ENCODE measurements around the gene PIK3R5. TPM values are rescaled to one million over a fixed set of nuclear protein-coding genes. Genes with fewer than 3 reads are reported as not detected.

Gene PIK3R5
- total and polyA plus RNA-seq, 2 donors (not counting 3 experiments of a cell fraction or from before 2014, with no cell fraction given) = not detected

DNA sequence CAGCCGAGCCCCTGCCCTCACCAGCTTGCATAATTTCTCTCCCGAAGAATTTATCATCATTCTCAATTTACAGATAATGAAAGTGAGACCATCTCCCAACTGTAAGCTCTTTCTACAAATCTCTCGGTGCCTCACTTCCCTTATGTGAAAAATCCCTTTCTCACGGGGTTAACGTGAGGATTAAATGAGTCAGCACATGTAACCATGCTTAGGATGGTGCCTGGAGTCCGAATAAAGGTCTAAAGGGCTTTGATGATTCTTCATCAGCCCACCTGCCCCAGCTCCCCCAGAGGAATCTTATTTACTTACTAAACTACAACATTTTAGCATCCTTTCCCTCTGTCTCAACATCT lies 73.2 kb downstream of the PIK3R5 start:
- dilution Hi-C loops (cut with MboI; ENCODE audit: extremely low pct_ligation_motif_present, low sequenced_read_pairs) = no loop called here
- no peak overlapping the region for H3K27ac ChIP-seq (ENCODE audit: insufficient read depth, low read depth, low read length)
- H3K36me3 ChIP-seq (ENCODE audit: control insufficient read depth in 2 of 2, extremely low read depth in 1 of 2, insufficient read depth in 2 of 2, low read length in 2 of 2) = no peaks in the 10 kb centered on the region
- no peaks in the 10 kb centered on the region for H4K20me1 ChIP-seq (replicated peaks; ENCODE audit: control insufficient read depth, extremely low read depth, insufficient read depth, low read length)
- H3K79me2 ChIP-seq (ENCODE audit: control insufficient read depth, insufficient read depth, low read length) = no peaks in the 10 kb centered on the region
- BruUV-seq (replicated peaks) = no TSS peak
- CTCF ChIA-PET = no interaction called here
- no peaks in the 10 kb centered on the region for H3K9me3 ChIP-seq (replicated peaks; ENCODE audit: control insufficient read depth, insufficient read depth, low read length)
- no peak overlapping the region for H3K9ac ChIP-seq (replicated peaks; ENCODE audit: extremely low read depth, insufficient read depth, low read length)
- H2AFZ ChIP-seq (ENCODE audit: low read depth, low read length) = no peak overlapping the region
- no peaks in the 10 kb centered on the region for H3K9me1 ChIP-seq (replicated peaks; ENCODE audit: control insufficient read depth, extremely low read depth, insufficient read depth, low read length)
- no peak overlapping the region for H3K4me2 ChIP-seq (ENCODE audit: insufficient read depth, low read length)
- H3K4me1 ChIP-seq (ENCODE audit: control insufficient read depth, extremely low read depth, insufficient read depth, low read length) = no peaks in the 10 kb centered on the region
- intact Hi-C loops (cut with micrococcal nuclease) = loop anchor here (10.0 kb wide), 1 partner anchor 632 kb away; no protein-coding TSS in a partner anchor
- DNase-seq (ENCODE audit: low read depth, low spot score) (no peak), FAIRE-seq (no peak)
- TF ChIP-seq, protein P1, sequence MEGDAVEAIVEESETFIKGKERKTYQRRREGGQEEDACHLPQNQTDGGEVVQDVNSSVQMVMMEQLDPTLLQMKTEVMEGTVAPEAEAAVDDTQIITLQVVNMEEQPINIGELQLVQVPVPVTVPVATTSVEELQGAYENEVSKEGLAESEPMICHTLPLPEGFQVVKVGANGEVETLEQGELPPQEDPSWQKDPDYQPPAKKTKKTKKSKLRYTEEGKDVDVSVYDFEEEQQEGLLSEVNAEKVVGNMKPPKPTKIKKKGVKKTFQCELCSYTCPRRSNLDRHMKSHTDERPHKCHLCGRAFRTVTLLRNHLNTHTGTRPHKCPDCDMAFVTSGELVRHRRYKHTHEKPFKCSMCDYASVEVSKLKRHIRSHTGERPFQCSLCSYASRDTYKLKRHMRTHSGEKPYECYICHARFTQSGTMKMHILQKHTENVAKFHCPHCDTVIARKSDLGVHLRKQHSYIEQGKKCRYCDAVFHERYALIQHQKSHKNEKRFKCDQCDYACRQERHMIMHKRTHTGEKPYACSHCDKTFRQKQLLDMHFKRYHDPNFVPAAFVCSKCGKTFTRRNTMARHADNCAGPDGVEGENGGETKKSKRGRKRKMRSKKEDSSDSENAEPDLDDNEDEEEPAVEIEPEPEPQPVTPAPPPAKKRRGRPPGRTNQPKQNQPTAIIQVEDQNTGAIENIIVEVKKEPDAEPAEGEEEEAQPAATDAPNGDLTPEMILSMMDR (IDR thresholded peaks at IDR 0.05; ENCODE audit: extremely low read depth in 1 of 2, insufficient read depth in 1 of 2, low read depth in 1 of 2, low read length in 2 of 2) = no peak
- TF ChIP-seq, protein P2, sequence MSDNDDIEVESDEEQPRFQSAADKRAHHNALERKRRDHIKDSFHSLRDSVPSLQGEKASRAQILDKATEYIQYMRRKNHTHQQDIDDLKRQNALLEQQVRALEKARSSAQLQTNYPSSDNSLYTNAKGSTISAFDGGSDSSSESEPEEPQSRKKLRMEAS (IDR thresholded peaks at IDR 0.05; ENCODE audit: insufficient read depth, insufficient read length) = no peak
- TF ChIP-seq FOS (IDR thresholded peaks at IDR 0.05; ENCODE audit: borderline replicate concordance, insufficient read depth, low read length) = no peak
- TF ChIP-seq MYC (IDR thresholded peaks at IDR 0.05; ENCODE audit: low read depth, low read length) = no peak
- TF ChIP-seq EZH2 (IDR thresholded peaks at IDR 0.05; ENCODE audit: borderline replicate concordance, low read depth, low read length, severe bottlenecking) = no peak
- TF ChIP-seq JUN (IDR thresholded peaks at IDR 0.05; ENCODE audit: borderline replicate concordance, insufficient read depth, insufficient read length, low read depth) = no peak
- no peak for TF ChIP-seq POLR2A (IDR thresholded peaks at IDR 0.05; ENCODE audit: low read depth, low read length)
- no peak for TF ChIP-seq GATA2 (IDR thresholded peaks at IDR 0.05; ENCODE audit: insufficient read depth, insufficient read length, low read depth, low read length)
- TF ChIP-seq POLR2AphosphoS5 (IDR thresholded peaks at IDR 0.05; ENCODE audit: insufficient read depth, low read depth, low read length) = no peak
- H3K4me3 ChIP-seq (replicated peaks in 1 of 3; ENCODE audit: insufficient read depth in 1 of 3, low read depth in 1 of 3, low read length in 3 of 3) = no peak overlapping the region
- no peaks in the 10 kb centered on the region for H3K27me3 ChIP-seq (ENCODE audit: control insufficient read depth in 2 of 2, insufficient read depth in 2 of 2, low read length in 2 of 2)
- POLR2A ChIA-PET = no interaction called here

All from endothelial cell of umbilical vein (primary cell).